GM23248 (cell line): Measurements from ENCODE around the gene CAMTA1.

Experiments used
- EZH2 ChIP-seq: fragments of 200-600 bp; sonication (generic); IDR thresholded peaks from 2 replicates; pipeline ENCODE4 v1.6.1; 2018; ENCODE audit warnings: antibody characterized with exemption, mild to moderate bottlenecking; ENCODE audit not compliant: insufficient read depth, poor library complexity, severe bottlenecking
- EZH2phosphoT487 ChIP-seq: fragments of 200-600 bp; sonication (generic); IDR thresholded peaks from 2 replicates; pipeline ENCODE4 v1.6.1; 2018; ENCODE audit warnings: antibody characterized with exemption, moderate library complexity, mild to moderate bottlenecking, low read depth; ENCODE audit not compliant: insufficient read depth

- TF ChIP-seq EZH2: no peak
- TF ChIP-seq EZH2phosphoT487: no peak
These were observed 465.6 kb downstream of the CAMTA1 start for GRCh38 chr1:7250597-7251453.
